Upper lobe of right lung (tissue), 1 donor: ENCODE results near the gene IGF2BP1. TPM values are rescaled to one million over a fixed set of nuclear protein-coding genes. Genes with fewer than 3 reads are reported as not detected.

Experiments used
- ATAC-seq: fragments of 200-7000 bp; cut with Tn5 transposase; one replicate; pipeline ENCODE4 v1.9.1; 2020; ENCODE audit warnings: mild to moderate bottlenecking, moderate library complexity
- DNase-seq: peaks from one replicate; pipeline ENCODE4 v3.0.0-alpha.2; 2020
- H3K27ac ChIP-seq: fragments of 200-600 bp; one replicate; pipeline ENCODE4 v1.8.0; 2022
- H3K27me3 ChIP-seq: fragments of 200-600 bp; one replicate; pipeline ENCODE4 v1.8.0; 2022; ENCODE audit warnings: mild to moderate bottlenecking
- H3K36me3 ChIP-seq: fragments of 200-600 bp; one replicate; pipeline ENCODE4 v1.8.0; 2022
- H3K4me1 ChIP-seq: fragments of 200-600 bp; one replicate; pipeline ENCODE4 v1.8.0; 2022
- H3K4me3 ChIP-seq: fragments of 200-600 bp; one replicate; pipeline ENCODE4 v1.8.0; 2022; ENCODE audit warnings: mild to moderate bottlenecking
- H3K9me3 ChIP-seq: fragments of 200-600 bp; one replicate; pipeline ENCODE4 v1.8.0; 2022
- intact Hi-C: fragments of 100-400 bp; cut with DNase I; formaldehyde crosslinking; loops from one replicate; pipeline ENCODE4 v1.11.0; 2022
- total RNA-seq: library from RNA; stranded (reverse); fragmentation: NEBNext Ultra II Directional; extraction: Animal tissue kit (Norgen Biotek cat#: 25700); gene quantifications from one replicate; pipeline ENCODE4 v1.2.1, GENCODE V29; 2021
- TF ChIP-seq, protein P1 (sequence below): fragments of 200-600 bp; IDR thresholded peaks from one replicate; pipeline ENCODE4 v1.8.0; 2022; ENCODE audit warnings: antibody characterized with exemption
- donor health status: DM: no; HTN: yes; CAD: no; lungs with severe emphysema.

IGF2BP1 gene
- total RNA-seq, 1 donor from 2014 or later, result not detected

DNA sequence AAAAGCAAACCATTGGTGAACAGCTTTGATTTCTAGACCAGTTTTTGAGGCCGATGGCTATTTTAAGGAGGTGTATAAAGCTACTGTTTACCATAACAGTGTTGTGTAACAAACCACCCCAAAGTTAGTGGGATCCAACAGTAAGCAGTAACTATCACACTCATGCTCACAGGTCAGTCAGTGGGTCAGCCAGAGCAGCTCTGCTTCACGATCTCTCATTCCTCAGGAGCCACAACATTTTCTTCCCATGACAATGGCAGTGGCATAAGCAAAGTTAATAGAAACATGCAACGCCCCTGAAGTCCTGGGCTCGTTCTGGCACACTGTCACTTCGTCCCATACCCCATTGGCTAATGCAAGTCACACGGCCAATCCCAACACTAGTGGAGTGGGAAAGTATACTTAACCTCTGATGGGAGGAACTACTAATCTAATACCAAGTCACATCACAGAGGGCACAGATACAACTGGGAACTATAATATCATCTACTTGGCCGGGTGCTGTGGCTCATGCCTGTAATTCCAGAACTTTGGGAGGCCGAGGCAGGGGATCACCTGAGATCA lies 107.4 kb downstream of the IGF2BP1 start:
- Histone ChIP-seq H3K9me3 (no peaks in the 10 kb centered on the region), H3K36me3 (no peaks in the 10 kb centered on the region), H3K27ac (no peak overlapping the region), H3K4me1 (peaks cover 2% of the 10 kb centered on the region), H3K27me3 (no peaks in the 10 kb centered on the region), H3K4me3 (no peak overlapping the region)
- DNase-seq, result no peak
- TF ChIP-seq, protein P1, sequence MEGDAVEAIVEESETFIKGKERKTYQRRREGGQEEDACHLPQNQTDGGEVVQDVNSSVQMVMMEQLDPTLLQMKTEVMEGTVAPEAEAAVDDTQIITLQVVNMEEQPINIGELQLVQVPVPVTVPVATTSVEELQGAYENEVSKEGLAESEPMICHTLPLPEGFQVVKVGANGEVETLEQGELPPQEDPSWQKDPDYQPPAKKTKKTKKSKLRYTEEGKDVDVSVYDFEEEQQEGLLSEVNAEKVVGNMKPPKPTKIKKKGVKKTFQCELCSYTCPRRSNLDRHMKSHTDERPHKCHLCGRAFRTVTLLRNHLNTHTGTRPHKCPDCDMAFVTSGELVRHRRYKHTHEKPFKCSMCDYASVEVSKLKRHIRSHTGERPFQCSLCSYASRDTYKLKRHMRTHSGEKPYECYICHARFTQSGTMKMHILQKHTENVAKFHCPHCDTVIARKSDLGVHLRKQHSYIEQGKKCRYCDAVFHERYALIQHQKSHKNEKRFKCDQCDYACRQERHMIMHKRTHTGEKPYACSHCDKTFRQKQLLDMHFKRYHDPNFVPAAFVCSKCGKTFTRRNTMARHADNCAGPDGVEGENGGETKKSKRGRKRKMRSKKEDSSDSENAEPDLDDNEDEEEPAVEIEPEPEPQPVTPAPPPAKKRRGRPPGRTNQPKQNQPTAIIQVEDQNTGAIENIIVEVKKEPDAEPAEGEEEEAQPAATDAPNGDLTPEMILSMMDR, result no peak
- no peak for ATAC-seq
- intact Hi-C loops, result no loop called here

Other genes starting within 250 kb of the IGF2BP1 start
- 0.20 TPM for gene TTLL6, start 180.2 kb upstream of the IGF2BP1 start, total RNA-seq
- 181 TPM for gene CALCOCO2, start 166.3 kb upstream of the IGF2BP1 start, total RNA-seq
- 39.8 TPM for gene ATP5MC1, start 104.6 kb upstream of the IGF2BP1 start, total RNA-seq
- 61.3 TPM for gene UBE2Z, start 89.0 kb upstream of the IGF2BP1 start, total RNA-seq
- gene SNF8, start 52.5 kb upstream of the IGF2BP1 start, total RNA-seq, result 78.0 TPM
- not detected for gene GIP, start 28.8 kb upstream of the IGF2BP1 start, total RNA-seq
- gene B4GALNT2, start 135.4 kb downstream of the IGF2BP1 start, total RNA-seq, result 0.23 TPM
- gene GNGT2, start 213.2 kb downstream of the IGF2BP1 start, total RNA-seq, result 8.5 TPM
- gene ABI3, start 213.3 kb downstream of the IGF2BP1 start, total RNA-seq, result 31.5 TPM
- 1.7 TPM for gene PHOSPHO1, start 233.4 kb downstream of the IGF2BP1 start, total RNA-seq